Astrocyte of the cerebellum (primary cell): ENCODE data around the gene NCAM1.
"Not testable (repeated sequence)": the region's sequence is repeated elsewhere in the genome, so short reads cannot be mapped to it uniquely, and the experiment has no call there.

Experiments used
- DNase-seq: peaks from one replicate; pipeline ENCODE4 v3.0.0-alpha.2; 2011; ENCODE audit warnings: low read depth
- H3K4me3 ChIP-seq: 2 replicates; pipeline ENCODE4 v1.5.1; 2011; ENCODE audit warnings: mild to moderate bottlenecking, low read depth, low read length, moderate library complexity
- in situ Hi-C: cut with HindIII; loops from 2 replicates; pipeline ENCODE4 v1.10.0; 2017; ENCODE audit warnings: low sequenced_read_pairs
- TF ChIP-seq, protein P1 (sequence below): IDR thresholded peaks from 2 replicates; pipeline ENCODE4 v1.5.1; 2012; ENCODE audit warnings: low read length, low read depth, moderate library complexity, mild to moderate bottlenecking; ENCODE audit errors: missing control alignments

Gene NCAM1

GRCh38 chr11:113296447-113297205 lies 335.4 kb downstream of the NCAM1 start:
- H3K4me3 ChIP-seq: no peak overlapping the region
- in situ Hi-C loops: no loop called here
- no peak for DNase-seq
- TF ChIP-seq, protein P1, sequence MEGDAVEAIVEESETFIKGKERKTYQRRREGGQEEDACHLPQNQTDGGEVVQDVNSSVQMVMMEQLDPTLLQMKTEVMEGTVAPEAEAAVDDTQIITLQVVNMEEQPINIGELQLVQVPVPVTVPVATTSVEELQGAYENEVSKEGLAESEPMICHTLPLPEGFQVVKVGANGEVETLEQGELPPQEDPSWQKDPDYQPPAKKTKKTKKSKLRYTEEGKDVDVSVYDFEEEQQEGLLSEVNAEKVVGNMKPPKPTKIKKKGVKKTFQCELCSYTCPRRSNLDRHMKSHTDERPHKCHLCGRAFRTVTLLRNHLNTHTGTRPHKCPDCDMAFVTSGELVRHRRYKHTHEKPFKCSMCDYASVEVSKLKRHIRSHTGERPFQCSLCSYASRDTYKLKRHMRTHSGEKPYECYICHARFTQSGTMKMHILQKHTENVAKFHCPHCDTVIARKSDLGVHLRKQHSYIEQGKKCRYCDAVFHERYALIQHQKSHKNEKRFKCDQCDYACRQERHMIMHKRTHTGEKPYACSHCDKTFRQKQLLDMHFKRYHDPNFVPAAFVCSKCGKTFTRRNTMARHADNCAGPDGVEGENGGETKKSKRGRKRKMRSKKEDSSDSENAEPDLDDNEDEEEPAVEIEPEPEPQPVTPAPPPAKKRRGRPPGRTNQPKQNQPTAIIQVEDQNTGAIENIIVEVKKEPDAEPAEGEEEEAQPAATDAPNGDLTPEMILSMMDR: no peak

GRCh38 chr11:113298496-113298895 lies 337.3 kb downstream of the NCAM1 start:
- DNase-seq, in situ Hi-C loops, H3K4me3 ChIP-seq: not testable (repeated sequence)

DNA sequence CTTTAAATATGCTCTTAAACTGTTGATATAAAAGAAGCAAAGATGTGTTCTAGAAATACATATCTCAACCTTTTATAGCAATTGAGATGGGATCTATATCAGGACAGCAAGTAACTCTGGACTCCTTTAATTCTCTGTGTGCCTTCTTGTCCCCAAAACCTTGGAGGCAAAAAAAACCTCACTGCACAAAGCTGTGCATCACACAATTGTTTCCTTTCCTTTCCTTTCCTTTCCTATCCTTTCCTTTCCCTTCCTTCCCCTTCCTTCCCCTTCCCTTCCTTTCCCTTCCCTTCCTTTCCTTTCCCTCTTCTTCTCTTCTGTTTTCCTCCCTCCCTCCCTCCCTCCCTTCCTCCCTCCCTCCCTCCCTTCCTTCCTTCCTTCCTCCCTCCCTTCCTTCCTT lies 343.7 kb downstream of the NCAM1 start:
- TF ChIP-seq, protein P1: no peak
- no peak for DNase-seq
- in situ Hi-C loops: no loop called here
- H3K4me3 ChIP-seq: no peak overlapping the region

- in situ Hi-C loops: no loop called here
- DNase-seq: peak; percentile 18
- TF ChIP-seq, protein P1: peak; percentile 96
- no peak overlapping the region for H3K4me3 ChIP-seq
Measured at GRCh38 chr11:113305440-113306336, 344.5 kb downstream of the NCAM1 start.

DNA sequence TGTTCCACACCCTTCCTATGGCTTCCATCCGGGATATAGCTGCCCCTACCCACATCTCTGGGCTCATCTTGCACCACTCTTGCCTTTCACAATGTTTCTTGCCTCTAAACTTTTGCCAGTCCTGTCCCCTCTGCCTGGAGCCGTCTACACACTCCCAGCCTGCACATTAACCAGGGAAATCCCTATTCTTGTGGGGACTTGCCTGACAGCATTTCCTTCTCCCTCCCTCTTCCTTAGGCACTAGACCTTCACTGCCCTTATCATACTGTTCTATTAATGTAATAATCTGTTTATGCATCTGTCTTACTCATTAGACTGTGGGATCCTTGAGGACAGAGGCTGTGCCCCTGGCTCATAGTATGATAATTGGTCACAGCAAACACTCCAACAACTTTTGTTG lies 347.4 kb downstream of the NCAM1 start:
- in situ Hi-C loops: no loop called here
- TF ChIP-seq, protein P1: no peak
- DNase-seq: no peak
- no peak overlapping the region for H3K4me3 ChIP-seq

DNA sequence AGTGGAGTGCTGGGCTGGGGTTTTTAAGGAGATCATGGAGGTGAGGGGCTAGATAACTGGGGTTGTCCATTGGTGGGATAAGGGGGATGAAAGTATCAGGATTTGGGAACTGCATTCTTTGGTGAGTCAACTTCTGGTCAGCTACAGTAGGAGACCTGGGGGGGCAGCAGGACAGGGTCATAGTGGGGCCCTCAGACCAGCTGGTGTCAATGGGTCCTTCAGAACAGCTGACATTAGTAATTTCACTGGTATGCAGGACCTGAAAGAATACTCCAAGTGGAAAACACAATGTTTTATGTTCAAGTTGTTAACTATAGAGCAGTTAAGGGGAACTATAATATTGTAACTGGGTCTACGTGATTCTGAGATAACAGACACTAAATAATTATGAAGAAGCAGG lies 350.3 kb downstream of the NCAM1 start:
- no peak for DNase-seq
- H3K4me3 ChIP-seq: no peak overlapping the region
- TF ChIP-seq, protein P1: no peak
- in situ Hi-C loops: no loop called here

GRCh38 chr11:113313601-113314000 lies 352.4 kb downstream of the NCAM1 start:
- TF ChIP-seq, protein P1: no peak
- no peak overlapping the region for H3K4me3 ChIP-seq
- in situ Hi-C loops: no loop called here
- DNase-seq: no peak
